Stimulated activated CD4-positive, alpha-beta T cell treated with anti-CD3 and anti-CD28 coated beads, Interleukin-2, amount 100 ng/mL, for 4 hours (primary cell): ENCODE data around the gene NEK7.

Source experiments
- DNase-seq: peaks from one replicate; pipeline ENCODE4 v3.0.0-alpha.2; 2020; ENCODE audit warnings: low read depth

Gene NEK7

DNA sequence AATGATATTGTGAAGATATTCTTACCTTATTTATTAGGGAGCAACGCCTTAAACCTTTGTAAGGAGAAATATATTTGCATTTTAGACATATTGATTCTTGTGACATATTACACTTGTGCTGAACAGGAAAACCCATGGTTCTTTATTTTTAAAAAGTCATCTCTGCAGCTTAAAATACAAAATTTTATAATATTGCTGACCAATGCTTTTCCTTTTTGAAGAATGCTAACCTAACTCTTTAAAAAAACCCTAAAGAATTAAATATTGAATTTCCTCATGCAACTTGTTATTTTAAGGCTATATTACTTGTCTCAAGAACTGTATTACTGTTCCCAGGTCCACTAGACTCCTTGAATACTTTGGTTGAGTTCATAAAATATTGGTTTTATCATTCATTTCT is 99.0 kb downstream of the NEK7 start:
- no peak for DNase-seq

DNA sequence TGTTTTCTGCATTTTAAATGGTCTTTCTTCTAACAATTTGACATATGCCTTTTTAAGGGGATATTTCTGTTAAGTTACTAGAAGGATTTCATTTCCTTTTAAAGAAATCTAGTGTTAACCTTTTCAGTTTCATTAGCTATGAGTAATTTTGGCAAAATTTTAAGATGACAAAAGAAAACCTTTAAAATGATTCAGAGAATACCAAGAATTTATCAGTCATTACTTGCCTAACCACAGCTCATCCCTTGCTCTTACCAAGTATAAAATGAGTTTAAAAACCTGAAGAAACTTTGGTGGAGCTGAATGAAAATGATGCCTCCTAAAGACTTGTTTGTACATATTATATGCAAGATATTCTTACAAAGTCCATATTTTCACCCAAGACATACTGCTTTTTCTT is 101.7 kb downstream of the NEK7 start:
- DNase-seq: no peak

DNA sequence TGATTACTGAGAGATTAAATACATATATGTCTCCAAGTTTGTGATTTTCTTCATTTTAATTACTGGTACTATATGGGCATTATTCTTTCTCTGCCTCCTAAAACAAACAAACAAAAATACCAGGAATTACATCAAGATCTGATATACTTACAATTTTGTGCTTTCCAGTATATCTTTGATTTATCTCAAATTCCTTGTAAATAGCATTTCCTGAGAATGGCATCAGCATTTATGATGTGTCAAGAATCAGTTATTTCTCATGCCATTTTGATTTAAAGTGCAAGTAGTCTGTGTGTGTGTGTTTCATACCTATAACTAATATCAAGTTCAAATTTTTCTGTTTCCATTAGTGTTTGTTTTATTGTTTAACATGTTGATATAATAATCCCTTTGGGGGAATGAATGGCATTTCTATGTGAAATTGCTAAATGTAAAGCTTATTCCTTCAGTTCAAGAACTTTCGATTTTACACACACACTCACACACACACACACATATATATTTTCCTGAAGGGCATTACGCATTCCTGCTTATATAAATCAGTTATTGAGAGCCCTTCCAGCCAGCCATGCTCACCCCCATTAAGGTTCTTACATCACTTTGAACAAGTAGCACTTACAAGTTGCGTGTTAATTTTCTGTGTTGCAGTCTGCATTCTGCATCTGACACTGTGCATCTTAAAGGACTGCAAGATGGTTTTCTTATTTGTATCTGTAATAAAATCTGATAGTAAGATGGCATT is 102.7 kb downstream of the NEK7 start:
- DNase-seq: no peak

DNA sequence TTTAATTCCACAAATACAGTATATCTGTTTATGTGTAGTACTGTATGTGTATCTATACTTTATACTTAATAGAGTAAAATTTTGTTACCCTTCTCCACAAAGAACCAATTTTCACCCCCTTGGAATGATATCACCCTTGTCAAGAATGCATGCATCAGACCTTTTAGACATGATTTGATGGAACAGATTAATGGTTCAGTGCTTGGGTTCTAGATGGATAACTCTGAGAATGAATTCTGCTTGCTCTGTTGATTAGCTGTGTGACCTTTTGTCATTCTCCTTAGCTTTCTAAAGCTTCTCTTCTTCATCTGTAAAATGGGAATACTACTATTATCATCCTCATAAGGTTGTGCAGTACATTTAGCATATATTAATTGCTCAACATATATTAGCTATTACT is 105.1 kb downstream of the NEK7 start:
- DNase-seq: no peak

DNA sequence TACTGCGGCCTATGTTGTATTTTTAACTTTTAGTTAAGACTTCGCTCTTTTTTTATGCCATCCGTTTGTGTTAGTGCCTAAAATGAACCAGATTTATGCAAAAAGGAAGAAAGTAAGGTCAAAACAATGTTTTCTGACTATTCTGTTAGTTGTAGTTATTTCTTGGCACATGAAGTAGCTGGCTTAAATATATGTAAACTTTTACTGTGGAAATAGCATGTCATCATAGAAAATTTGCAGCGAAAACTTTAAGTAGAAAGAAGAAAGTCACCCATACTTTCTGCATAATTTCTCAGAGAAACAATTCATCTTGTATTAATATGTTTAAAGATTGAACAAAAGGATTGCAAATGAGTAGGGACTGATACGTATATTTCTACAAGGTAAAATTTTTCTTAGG is 106.4 kb downstream of the NEK7 start:
- DNase-seq: no peak

DNA sequence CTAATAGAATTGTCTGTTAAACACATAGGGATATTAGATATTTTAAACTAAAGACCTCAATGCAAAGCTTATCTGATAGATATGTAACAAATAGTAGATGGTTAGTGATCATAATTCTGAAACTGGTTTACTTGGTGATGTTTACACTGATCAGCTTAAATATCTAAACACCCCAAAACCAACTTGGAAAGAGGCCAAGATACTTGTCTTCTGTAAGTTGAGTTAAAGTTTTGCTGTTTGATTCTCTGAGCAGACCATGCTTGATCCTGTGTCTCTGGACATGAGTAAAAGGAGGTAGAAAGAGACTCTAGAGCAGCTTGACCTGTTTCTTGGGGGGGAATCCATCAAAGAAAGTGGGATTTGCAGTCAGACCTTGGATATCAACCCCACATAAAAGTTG is 107.5 kb downstream of the NEK7 start:
- no peak for DNase-seq

DNA sequence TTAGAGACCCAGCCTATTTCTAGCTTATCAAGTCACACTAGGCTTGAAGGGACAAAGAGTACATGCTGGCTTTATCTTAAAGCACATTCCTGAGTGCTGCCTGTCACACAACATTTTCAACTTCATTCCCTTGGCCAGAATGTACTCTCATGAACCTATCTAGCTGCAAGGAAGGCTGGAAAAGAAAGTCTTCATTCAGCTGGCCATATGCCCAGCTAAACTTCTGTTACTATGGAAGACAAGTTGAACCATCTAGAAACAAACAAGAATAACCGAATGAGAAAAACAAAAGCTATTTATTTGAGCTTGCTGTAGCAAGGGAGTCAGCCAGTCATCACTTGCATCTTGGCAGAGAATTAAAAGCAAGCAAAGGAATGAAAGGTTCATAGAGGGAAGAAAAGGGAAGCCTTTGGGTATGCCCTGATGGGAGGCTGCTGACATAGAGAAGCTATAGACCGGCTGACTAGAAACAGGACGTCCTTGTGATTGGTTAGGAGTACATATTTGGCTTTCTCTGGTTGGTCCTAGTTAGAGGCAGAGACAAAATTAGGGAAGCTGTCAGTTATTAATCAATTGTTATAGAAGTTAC is 108.4 kb downstream of the NEK7 start:
- DNase-seq: no peak

DNA sequence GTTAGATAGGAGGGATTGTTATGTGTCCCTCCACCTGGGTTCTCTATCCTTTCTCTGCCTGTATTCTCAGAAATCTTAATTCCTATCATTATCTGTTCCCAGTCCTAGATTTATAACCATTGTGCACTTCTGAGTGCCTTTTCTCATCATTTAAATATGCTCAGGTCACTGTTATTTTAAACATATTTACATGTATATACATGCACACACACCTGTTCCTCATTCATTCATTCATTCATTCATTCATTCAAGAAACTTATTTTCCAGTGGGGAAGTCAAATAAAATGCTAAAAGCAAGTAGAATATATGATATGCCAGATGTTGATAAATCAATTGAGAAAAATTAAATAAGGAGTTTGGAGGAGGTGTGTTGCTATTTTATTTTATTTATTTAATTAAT is 110.3 kb downstream of the NEK7 start:
- no peak for DNase-seq

DNA sequence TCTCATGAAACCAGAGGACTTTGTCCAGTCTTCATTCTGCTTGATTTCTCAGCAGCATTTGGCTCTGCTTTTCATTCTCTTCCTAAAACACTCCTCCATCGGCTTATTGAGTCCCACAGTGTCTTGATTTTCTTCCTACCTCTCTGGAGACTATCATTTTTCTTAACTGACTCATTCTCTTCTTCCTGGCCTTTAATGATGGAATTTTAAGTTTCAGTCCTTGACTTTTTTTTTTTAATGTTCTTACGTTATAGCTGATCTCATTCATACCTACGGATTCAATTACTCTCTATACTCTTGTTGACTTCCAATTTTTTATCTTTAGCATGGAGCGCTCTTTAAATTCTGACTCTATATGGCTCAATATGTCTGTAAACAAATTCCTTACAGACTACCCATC is 111.1 kb downstream of the NEK7 start:
- DNase-seq: no peak

DNA sequence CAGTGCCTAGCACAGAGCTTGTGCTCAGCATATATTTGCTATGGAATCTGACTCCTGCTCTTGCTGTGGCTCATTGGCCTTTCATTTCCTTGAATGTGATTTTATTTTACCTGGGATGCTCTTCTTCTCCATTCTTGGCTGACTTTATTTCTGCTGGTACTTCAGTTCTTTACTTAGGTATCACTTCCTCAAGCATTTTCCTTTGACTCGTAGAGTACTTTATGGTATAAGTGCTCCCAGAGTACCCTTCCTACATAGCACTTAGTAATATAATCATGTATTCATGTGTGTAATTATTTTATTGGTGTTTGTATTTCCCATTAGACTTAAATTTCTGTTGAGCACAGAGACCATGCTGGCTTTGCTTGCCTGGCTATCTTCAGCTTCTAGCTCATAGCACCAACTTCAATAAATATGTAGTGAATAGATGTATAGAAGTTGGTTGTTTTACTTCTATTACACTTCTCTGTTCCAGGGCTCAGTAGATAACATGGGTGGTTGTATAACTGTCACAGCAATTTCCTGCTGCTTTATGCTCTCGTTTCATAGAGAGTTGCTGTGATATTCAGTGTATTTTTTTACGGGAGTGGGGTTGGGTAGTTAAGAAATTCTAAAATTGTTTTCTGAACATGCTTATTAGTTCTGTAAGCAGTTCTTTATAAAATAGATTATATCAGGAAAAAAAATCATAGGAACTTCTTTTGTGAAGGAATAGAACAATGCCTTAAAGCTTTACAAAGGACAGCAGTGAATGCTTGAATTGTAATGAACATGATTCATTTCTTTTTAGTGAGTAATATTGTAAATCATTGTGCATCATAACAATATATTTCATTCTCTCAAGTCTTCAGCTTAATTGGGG is 112.2 kb downstream of the NEK7 start:
- DNase-seq: no peak

DNA sequence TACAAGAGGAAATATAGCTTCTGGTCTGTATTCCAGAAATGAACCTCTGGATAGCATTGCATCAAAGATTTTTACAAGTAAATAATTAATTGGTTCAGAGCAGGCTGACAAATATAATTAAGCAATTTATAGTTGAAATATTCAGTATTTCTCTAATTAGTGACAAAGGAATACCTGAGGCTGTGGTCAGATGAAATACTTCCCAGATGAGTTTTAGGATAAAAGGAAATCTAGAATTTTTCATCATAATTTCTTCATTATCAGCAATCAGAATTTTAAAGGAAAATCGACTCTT is 112.8 kb downstream of the NEK7 start:
- DNase-seq: no peak

DNA sequence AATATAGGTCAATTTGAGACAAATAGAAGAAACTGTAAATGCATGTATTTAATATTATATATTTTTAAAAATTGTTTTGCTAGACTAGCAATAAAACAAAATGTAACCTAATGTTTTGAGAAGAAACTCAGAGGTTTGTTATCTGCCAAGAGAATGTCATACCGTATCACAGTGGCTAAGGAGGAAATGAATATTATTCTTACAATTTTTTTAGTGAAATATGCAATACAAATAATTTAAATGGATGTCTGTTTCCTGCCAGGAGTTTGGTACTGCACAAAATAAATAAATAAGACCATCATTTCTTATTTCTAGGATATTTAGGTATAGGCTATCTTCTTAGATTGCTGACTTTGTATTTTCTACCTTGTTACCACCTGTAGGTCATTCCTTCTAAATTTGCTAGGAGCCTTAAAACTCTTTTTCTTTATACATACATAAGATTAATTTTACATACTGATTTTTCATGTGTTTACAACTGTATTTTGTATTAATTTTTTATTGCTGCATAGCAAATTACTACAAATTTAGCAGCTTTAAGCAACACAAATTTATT is 113.6 kb downstream of the NEK7 start:
- no peak for DNase-seq

DNA sequence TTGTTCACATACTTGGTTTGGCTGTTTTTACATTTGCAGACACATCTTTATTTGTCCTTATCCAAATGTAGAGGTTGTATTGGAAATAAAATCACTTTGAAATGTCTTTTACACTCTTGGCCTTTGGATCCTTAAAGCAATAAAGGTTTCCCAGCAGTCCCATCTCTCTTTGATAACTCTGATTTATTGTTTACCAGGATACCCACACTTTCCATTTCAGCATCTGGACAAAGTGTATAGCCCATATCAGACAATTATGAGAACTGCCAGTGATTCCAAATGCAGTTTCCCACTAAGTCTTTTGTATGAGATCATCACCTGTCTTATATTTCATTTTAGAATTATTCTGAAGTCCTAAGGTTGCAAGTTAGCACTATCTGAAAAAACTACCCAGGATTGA is 114.7 kb downstream of the NEK7 start:
- DNase-seq: no peak

DNA sequence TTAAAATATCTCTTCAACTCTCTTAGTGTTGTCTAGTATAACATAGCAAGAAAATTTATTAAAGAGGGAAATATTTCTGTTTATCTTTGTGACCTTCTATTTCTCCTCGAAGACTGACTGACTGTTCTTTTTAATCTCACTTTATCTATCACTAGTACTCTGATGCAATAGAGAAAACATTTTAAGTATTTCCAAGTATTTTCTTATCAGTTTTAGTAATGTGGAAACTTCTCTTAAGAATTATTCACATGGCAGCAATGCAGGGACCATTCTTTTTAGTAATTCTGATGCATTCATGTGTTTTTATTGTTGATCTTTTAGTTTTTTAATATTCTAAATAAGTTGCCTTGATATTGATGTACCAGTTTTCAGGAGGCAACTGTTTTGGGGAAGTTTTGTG is 115.7 kb downstream of the NEK7 start:
- DNase-seq: no peak

DNA sequence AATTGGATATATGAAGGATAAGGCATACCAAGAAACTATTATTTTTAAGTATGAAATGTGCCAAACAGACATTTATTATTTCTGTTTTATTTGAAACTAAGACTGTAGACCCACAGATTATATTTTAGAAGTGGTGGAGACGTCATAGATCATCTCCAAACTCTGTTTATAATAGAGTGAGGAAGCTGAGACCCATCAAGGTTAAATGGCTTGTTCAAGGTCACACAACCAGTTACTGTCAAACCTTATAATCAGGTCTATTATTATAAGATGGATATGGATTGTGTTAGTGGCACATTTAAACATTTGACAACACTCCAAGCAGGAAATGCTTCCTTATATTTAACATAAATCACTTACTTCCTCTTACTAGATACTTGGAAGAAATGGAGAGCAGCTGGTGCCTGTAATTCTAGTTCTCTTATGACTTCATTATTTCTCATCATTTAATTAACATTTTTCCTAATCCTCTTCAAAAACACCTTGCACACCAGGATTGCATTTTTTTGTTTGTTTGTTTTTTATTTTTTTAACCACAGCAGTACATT is 117.0 kb downstream of the NEK7 start:
- no peak for DNase-seq

DNA sequence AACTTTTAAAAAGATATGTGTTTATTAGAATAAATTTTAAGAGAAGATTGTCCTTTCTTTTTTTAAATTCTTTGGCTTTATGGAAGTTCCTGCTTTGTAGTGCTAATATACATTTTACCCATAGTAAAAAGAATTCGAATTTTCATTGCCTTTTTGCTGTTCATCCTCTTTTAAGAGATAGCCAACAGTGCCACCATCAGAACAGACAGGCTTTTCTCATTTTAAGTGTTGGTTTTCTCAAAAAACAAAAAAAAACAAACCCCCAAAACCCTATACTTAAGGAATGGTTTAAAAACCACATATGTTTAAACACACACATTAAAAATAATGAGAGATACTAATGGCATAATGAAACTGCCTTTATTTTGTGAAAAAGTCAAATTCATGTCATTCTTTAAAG is 118.8 kb downstream of the NEK7 start:
- DNase-seq: no peak

DNA sequence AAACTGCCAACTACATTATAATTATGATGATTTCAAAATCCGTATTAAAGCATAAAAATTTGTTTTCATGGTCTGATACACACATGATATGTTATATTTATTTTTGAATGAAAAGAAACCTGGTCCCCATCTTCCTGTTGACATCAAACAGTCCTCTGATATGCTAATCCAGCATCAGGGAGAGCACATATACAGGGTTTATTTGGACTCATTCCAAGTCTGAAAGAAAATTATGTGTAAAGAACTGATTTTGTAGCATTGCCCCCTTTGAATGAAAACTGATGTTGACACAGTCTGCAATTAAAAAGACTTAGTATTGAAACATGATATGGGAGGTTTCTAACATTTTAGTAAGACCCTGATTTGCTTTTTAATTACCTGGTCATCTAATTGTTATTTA is 119.4 kb downstream of the NEK7 start:
- no peak for DNase-seq

DNA sequence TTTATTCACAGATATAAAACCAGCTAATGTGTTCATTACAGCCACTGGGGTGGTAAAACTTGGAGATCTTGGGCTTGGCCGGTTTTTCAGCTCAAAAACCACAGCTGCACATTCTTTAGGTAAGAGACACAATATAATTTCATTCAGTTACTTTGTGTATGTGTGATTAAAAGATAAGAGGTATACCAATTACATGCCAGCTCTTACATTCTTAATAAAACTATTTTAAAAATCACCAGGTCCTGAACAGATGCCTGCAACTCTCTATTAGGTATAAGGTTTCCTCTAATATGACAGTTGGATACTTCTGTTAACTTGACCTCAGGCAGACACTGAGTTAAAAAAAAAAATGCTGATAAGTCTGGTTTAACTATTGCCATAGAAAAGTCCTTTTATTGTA is 122.1 kb downstream of the NEK7 start:
- no peak for DNase-seq

DNA sequence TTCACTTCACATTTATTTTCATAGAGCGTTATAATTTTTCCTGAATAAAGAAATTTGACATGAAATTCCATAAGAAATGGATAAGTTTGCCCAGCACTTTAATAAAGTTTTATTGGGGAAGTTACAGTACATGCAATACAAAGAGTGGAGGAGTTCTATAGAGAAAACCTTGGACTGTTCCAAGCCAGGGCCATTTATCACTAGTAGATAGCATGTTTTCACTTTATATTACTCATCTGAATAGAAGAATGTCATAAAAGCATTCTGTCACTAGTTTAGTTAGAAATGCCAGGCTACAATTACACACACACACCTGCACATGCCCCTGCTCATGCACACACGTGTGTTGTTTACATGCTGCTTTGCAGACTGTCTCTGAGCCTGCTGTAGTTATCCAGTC is 123.3 kb downstream of the NEK7 start:
- DNase-seq: no peak

DNA sequence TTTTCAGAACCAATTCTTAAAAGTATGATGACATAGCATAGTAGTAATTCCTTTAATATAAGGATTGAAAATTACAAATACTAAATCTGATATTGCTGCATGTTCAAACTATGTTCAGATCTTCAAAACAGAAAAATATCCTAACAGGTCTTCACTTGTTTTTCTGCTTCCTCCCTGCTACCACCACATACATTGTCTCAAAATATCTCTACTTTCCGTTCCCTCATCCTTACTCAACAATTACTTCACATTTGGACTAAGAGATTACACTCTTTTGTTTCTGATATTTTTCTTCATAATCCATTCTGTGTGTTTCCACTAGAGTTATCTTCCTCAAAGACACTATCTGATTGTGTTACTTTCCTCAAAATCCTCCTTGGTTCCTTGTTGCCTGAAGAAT is 125.1 kb downstream of the NEK7 start:
- DNase-seq: no peak

DNA sequence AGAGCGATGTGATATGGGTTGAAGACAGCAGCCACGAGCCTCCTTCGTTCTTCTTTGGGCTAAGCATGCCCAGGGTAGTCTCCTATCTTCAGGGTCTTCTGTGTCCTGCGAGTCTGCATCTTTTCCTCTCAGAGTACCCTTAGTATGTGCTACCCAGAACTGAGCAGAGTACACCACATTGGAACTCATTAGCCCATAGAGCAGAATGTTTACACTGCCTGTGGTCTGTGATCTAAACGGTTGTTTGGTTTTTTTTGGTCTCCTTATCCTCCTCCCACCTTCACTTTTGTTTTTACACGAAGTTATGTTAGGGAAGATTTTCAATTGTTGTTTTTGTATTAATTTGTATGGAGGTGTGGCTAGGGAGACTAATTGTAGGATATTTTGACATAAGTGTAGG is 126.4 kb downstream of the NEK7 start:
- DNase-seq: no peak

DNA sequence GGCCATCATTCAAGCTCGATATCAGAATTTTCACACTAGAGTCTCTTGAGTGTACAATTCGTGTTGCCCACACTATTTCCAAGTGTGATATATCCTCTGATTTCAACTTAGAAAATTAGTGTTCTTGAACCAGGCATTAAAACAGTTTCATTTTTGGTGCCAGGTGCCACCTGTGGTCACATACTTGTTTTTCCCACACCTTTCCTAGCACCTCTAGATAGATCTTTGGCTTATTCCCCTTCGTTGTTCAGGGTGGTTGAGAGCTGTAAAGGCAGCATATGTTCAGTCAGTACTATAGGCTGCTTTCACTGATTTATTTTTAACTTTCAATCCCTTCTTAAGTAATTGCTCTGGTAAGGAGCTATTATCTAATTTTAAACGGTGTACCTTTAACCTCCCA is 131.1 kb downstream of the NEK7 start:
- no peak for DNase-seq

DNA sequence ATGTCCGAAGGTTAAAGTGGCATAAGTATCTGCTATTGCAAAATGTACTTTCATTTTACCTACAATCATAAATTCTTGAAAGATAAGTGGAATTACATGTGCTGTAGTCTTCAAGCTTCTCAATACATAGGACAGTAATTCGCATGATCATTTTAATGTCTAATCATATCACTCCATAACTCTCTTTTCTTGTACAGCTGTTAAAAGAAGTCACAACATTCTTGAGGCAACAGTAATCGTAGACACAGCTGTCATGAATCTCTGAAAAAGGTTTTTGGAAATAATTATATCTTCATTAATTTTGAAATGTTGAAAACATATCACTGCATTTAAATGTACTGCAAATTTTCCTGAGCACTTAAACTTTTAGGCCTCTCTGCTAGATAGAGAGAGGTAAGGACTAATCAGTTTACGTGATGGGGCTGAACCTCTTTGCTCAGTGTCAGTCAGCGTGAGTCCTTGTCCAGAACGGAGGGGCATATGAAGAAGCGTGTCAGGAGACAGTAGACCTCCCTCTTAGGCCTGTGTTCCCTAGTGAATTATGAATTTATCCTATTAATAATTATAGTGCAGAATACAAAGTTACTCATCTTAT is 133.4 kb downstream of the NEK7 start:
- DNase-seq: no peak
